NCI-H460 (cell line): ENCODE measurements around the gene CRYBB1. TPM values are rescaled to one million over a fixed set of nuclear protein-coding genes. Genes with fewer than 3 reads are reported as not detected.
"Not testable (repeated sequence)": the region's sequence is repeated elsewhere in the genome, so short reads cannot be mapped to it uniquely, and the experiment has no call there.

Experiments used
- DNase-seq: peaks from one replicate; pipeline ENCODE4 v3.0.0-alpha.2; 2016; ENCODE audit warnings: low read depth; ENCODE audit errors: extremely low read depth
- total RNA-seq: library from RNA; depleted of rRNA; stranded (reverse); fragments of >200 nt; shearing (Covaris generic); gene quantifications from 2 replicates; pipeline ENCODE4 v1.2.3, GENCODE V29; 2014

CRYBB1 gene
- total RNA-seq, 1 experiment from 2014 or later = not detected

DNA sequence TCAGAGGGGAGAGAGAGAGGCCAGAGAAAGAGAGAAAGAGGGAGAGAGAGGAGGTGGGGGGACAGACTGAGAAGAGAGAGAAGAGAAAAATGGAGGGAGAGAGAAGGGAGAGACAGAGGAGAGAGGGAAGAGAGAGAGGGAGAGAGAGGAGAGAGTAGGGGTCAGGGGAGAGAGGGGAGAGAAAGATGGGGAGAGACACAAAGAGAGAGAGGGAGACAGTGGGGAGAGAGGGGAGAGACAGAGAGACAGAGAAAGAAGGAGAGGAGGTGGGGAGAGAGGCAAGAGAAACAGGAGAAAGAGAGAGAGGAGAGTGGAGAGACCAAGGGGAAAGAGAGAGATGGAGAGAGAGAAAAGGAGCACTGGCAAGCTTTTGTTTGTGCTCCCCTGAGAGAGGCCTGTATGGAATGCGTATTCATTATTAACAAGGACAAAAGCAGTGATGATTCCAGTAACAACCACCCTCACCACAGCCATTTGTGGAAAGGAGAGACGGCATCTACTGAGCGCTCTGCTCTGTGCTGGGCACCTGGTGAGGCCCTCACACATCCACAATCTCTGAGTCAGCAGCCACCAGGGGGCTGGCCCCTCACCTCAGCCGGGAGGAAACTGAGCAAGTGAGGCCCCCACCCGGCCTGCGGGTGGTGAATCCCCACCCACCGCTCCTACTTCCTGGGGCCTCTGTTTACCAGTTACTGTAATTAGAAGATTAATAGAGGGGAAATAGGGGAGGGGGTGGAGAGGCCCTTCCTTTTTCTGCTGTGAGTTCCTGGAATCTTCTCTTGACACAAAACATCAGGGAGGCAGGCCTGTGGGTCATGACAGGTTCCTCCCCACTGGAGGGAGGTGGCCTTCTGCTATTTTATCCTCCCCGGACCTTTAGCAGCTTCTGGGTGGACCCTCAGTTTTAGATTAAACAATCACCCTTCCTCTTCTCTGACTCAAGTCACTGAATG, 24.9 kb upstream of the CRYBB1 start:
- DNase-seq = no peak

DNA sequence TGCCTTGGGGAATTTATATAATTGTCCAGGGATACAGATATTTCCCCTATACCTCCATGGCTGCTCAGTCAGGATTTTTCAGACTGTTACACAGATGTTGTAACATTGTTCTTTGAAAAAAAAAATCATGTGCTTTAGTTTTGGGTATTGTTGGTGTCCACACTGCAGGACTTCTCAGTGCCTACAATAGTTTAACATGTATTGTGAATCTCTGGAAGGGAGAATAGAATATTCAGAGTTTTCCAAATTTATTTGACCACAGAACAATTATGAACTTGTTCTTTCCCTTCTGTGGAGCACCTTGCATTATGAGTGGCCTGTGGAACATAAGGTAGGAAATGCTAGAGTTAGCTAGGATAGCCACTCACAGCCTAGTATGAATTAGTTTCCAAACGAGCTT, 18.5 kb upstream of the CRYBB1 start:
- no peak for DNase-seq

GRCh38 chr22:26635117-26635516, 17.3 kb upstream of the CRYBB1 start:
- DNase-seq = no peak

DNA sequence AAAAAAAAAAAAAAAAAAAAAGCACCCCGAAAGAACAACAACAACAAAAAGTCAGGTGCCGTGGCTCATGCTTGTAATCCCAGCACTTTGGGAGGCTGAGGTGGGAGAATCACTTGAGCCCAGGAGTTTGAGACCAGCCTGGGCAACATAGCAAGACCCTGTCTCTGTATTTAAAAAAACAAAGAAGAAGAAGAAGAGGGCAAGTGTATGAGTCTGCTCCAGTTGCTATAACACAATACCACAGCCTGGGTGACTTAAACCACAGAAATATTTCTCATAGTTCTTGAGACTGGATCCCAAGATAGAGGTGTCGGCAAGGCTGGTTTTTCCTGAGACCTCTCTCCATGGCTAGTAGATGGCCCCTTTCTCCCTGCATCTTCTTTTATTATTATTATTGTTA, 16.4 kb upstream of the CRYBB1 start:
- DNase-seq = no peak

- no peak for DNase-seq
Measured at GRCh38 chr22:26632422-26633155, 14.8 kb upstream of the CRYBB1 start.

- DNase-seq = no peak
Measured at GRCh38 chr22:26631282-26631681, 13.5 kb upstream of the CRYBB1 start.

- no peak for DNase-seq
Measured at GRCh38 chr22:26629988-26630761, 12.3 kb upstream of the CRYBB1 start.

DNA sequence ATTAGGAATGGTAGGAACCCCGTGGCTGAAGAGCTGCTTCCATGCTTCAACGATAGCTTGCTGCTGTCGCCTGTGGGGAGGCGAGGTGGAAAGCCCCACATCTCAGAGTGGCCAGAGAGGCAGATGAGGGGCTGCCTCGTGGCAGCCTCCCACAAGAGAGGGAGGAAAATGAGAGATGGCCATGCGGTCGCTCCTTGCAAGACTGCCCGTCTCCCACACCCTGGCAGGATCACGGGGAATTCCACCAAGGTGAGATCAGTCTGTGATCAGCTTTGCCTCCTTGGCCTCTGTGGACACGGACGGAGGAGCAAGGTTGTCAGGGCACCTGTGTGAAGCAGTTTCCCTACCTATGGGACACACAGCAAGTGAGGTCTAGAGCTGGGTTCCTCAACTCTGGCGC, 7.0 kb upstream of the CRYBB1 start:
- DNase-seq = no peak

GRCh38 chr22:26623984-26624383, 6.2 kb upstream of the CRYBB1 start:
- DNase-seq = no peak

GRCh38 chr22:26621663-26622062, 3.8 kb upstream of the CRYBB1 start, which contains the start of gene CRYBA4:
Gene CRYBA4, plus strand, starts transcription at chr22:26621963. Its CDS starts 634 bp downstream, at chr22:26622597.
- no peak for DNase-seq

- DNase-seq = no peak
Measured at GRCh38 chr22:26620197-26620596, 2.4 kb upstream of the CRYBB1 start.

DNA sequence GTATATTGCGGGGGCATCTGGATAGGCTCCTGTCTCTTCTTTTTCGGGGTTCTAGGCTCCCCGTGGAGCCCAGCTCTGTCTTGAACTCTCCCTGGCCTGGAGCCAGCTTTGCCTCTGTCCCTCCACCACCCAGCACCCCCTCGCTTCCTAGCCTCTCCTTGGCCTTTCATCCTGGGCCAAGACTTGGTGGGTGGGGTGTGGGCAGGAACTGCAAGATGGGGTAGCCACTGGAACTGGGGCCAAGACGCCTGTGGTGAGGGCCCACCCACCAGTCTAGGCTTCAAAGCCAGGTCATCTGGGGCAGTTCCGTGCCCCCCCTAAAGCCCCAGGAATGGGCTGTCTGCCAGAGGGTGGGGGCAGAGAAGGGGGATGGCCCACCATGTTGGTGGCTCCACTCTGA, 1.7 kb upstream of the CRYBB1 start:
- DNase-seq = no peak

DNA sequence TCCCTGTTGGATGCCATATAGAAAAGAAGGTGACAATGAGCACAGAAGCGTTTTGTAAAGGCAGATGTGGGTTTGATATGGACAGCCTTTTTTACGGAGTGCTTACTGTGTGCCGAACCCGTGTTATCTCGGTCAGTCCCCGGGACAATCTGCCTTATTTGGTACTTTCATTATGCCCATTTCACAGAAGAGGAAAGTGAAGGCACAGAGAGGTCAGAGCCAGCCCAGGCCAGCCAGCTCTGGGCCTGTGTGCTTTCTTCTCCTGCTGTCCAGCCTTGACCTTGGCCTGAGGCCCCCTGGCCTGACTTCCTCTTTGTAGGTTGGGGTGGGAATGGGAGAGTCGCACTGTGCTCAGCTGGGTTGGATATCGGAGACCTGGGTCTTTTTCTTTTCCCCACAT, 628 bp upstream of the CRYBB1 start:
- DNase-seq = no peak

- DNase-seq = no peak
Measured at GRCh38 chr22:26616650-26617049, 1.2 kb downstream of the CRYBB1 start.

GRCh38 chr22:26615830-26616435, 1.9 kb downstream of the CRYBB1 start:
- DNase-seq = no peak

DNA sequence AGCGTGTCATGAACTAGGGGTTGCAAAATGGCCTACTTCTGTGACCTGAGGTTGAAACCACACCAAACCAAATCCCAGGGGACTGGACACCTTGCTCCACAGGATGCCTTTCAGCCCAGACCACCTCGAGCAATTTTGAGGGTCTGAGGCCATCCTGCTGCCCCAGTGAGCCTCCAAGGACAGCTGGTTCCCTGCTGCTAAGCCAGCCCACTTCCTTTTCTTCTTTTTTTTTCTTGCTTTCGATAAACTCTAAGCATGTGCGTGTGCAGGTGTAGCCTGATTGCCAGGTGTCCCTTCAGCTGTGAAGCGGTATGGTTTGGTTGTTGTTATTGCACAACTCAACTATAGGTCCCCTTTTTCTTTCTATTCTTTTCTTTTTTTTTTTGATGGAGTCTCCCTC, 2.7 kb downstream of the CRYBB1 start:
- DNase-seq = no peak

DNA sequence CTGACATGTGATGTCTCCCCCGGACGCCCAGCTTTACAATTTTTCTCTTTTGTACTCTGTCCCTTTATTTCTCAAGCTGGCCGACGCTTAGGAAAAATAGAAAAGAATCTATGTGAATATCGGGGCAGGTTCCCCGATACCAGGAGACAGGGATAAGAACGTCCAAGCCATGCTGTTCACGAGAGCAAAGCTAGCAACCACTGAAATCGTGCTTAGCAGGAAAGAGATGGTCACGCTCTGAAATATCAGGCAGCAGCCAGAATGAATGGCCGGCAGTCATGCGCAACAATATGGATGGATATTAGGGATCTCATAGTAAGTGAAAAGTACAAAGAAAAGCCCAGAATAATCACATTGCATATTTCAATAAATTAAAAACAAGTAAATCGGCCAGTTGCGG, 3.5 kb downstream of the CRYBB1 start:
- DNase-seq = no peak

DNA sequence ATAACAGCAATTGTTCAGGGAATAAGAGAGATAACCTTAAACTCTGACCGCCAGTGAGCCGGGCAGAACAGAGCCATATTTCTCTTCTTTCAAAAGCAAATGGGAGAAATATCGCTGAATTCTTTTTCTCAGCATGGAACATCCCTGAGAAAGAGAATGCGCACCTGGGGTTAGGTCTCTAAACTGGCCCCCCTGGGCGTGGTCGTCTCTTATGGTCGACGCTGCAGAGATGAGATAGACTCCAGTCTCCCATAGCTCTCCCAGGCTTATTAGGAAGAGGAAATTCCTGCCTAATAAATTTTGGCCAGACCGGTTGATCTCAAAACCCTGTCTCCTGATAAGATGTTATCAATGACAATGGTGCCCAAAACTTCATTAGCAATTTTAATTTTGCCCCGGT, 4.1 kb downstream of the CRYBB1 start:
- DNase-seq = not testable (repeated sequence)

- no peak for DNase-seq
Measured at GRCh38 chr22:26612652-26613051, 5.2 kb downstream of the CRYBB1 start.

GRCh38 chr22:26610996-26611395, 6.8 kb downstream of the CRYBB1 start:
- DNase-seq = no peak
